SHP77 treated with DMSO at 0.1 percent for 48 hours (cell line): Measurements from ENCODE around the gene SH3BP5.

Source experiments
- DNase-seq: peaks from one replicate; lab custom pipeline; 2025; lab: John Stamatoyannopoulos, UW

Gene SH3BP5

DNA sequence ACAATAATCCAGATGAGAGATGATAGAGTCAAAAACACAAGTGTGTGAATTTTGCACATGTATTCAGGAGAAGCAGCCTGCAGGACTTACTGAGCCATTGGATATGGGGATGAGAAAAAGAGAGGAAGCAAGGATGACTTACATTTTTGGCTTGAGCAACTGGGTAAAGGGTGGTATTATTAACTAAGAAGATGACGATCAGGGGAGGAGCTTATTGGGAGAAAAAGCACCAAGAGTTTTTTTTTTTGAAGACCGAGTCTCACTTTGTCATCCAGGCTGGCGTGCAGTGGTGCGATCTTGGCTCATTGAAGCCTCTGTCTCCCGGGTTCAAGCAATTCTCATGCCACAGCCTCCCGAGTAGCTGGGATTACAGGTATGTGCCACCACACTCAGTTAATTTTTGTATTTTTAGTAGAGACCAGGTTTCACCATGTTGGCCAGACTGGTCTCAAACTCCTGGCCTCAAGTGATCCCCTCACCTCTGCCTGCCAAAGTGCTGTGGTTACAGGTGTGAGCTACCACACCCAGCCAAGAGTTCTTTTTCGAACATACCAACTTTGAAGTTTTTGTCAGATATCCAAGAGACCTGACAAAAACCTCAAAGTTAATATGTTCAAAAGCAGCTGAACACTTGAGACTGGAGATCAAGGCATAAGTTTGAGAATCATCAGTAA lies 14.8 kb upstream of the SH3BP5 start:
- DNase-seq: no peak

DNA sequence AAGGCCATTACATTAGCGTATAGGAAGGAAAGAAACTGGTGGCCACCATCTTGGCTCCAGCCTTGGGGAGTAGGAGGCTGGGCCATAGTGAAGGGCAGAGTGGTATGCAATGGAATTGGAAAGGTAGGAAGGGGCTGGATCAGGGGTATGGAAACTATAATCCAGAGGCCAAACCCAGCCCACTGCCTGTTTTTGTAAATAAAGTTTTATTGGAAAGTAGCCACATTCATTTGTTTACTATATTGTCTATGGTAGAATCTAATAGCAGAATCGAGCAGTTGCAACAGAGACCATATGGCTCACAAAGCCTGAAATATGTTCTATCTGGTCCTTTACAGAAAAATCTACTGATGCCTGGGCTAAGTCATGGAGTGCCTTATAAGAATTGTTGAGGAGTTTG lies 14.1 kb upstream of the SH3BP5 start:
- no peak for DNase-seq

DNA sequence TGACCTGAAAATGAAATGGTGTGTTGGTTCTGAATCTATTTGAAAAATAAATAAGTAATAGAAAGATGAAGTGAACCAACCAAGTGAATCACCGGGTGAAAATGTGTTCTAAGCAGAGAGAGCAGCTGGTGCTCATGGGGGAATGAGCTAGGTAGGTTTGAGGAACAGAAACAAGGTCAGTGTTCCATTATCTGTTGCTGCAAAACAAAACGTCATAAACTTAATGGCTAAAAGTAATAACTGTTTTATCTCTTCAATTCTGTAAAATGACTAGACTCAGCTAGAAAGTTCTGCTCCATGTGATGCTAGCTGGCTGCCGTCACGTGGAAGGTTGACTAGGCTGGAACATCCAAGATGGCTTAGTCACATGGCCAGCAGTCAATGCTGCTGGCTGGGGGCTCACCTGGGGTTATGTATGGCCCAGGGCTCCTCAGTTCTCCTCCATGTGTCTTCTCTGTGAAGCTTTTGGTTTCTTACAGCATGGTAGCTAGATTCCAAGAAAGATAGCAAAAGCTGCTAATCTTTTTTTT lies 13.3 kb upstream of the SH3BP5 start:
- DNase-seq: no peak

DNA sequence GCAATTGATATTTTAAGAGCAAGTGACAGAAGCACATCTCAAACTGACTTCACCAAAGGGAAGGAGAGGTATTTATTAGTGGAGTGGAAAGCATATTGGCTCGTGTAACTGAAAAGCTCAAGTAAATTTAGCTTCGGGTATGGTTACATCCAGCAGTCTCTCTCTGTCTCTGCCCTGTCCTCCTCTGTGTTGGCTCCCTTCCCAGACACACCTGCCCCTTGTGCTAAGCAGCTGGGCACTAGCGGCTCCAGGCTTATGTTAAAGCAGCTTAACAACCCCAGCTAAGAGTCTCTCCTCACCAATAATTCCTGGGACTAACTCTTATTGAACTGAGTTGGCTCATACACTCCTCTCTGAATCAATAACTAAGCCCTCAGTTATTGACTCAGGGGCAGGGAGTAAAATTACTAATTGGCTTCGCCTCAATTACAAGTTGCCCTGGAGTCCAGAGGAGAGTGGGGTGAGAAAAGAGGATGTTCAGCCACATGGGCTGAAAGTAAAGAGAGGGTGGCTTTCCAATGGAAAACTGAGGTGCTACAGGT lies 12.8 kb upstream of the SH3BP5 start:
- DNase-seq: peak; percentile 89

DNA sequence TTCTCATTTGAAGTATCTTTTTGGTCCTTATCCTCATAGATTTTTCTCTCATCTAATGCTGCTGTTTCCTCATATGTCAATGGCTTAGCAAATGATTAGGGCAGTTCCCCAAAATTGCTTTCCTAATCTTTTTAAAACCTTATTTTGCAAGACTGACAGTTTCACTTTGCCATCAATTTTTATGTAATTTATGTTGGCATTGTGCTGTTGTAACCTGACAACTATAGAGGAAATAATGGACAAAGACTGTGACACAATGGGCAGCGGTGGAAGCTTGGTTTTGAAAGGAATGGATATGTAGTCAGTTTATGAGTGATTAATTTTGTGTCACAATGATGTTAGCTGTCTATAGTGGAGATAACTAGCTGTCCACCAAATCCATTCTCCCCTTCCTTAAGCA lies 10.6 kb upstream of the SH3BP5 start:
- DNase-seq: no peak

DNA sequence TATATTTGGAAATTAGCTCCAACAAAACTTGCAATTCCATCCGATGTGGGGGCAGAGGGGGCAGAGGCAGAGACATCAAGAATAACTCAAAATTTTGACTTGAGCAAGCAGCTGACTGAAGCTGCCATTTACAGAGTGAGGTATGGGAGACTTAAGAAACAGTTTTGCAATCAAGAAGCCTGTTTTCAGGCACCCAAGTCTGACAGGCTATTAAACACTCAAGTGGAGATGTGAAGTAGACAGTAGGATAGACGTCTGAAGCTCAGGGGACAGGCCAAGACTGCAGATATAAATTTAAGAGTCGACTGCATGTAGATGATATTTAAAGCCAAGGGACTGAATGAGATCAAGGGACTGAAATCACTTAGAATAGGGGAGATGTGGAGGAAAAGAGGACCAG lies 9.9 kb upstream of the SH3BP5 start:
- DNase-seq: no peak

DNA sequence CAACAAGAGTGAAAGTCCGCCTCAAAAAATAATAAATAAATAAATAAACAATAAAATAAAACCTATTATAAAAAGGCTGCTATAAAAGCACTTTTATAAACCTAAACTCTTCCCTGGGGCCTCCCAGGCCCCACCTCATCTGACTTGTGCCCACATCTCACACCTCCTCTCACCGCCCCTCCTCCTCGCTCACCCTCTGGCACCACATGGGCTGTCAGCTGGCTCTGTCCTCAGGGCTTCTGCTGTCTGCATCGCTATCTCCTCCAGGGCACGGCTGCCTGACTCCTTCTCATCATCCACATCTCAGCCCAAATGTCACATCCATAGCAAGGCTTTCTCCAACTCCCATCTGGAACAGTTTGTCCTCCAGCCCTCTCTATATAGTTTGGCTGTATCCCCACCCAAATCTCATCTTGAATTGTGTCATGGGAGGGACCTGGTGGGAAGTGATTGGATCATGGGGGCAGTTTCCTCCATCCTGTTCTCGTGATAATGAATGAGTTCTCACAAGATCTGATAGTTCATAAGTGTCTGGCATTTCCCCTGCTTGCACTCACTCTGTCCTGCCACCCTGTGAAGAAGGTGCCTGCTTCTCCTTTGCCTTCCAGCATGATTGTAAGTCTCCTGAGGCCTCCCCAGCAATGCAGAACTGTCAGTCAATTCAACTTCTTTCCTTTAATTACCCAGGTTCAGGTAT lies 8.8 kb upstream of the SH3BP5 start:
- DNase-seq: no peak

DNA sequence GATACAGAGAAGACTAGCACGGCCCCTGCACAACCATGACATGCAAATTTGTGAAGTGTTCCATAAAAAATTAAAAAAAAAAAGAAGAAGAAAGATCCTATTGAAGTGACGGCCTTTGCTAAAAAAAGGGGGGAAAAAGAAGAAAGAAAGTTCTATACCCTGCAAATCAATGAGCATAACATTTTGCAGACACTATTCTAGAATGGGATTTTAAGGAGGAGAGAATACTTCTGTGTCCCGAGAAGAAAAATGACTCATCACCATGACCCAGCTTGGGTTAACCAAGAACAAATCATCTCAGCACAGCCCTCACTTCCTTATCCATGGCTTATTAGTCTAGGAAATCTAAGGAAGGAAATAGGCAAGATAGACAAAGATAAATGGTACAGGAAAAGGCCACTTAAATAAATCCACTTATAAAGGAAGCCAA lies 7.4 kb upstream of the SH3BP5 start:
- no peak for DNase-seq

DNA sequence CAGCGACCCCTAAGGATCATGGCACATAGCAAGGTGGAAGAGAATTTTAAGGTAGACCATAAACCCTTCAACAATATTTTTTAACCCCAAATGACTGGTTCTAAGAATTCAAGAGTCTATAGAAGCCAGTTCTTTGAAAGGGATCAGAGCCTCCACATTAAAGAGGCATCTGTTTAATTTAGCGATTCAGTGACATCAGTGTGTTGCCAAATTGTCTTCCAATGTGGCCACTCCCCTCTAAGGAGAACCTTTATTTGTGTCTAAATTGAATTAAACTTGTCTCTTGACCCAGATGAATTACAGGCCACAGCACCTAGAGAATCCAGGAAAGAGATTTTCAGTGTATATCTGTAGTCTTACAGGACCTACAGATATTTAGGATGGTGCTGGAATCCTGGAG lies 6.6 kb upstream of the SH3BP5 start:
- DNase-seq: no peak

DNA sequence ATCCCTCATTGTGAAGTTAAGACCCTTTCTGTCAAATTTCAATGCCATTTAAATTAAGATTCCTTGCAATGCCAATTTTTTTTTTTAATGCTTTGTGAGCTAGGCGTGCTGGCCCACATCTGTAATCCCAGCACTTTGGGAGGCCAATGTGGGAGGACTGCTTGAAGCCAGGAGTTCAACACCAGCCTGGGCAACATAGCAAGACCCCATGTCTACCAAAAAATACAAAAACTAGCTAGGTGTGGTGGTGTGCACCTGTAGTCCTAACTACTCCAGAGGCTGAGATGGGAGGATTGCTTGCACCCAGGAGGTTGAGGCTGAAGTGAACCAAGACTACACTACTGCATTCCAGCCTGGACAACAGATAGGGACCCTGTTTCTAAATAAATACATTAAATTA lies 5.6 kb upstream of the SH3BP5 start:
- no peak for DNase-seq

DNA sequence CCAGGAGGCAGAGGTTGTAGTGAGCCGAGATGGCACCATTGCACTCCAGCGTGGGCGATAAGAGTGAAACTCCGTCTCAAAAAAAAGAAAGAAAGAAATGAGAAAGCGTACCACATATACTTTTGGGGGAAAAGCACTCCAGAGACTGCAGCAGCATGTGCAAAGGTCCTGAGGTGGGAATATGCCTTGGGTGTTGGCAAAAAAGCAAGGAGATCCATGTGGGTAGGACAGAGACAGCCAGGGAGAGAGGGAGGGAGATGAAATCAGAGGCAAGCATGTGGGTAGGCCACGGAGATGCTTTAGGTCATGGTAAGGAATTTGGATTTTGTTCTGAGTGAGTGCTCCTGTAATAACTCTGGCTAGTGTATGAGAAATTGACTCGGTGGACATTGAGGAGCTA lies 3.7 kb upstream of the SH3BP5 start:
- no peak for DNase-seq

DNA sequence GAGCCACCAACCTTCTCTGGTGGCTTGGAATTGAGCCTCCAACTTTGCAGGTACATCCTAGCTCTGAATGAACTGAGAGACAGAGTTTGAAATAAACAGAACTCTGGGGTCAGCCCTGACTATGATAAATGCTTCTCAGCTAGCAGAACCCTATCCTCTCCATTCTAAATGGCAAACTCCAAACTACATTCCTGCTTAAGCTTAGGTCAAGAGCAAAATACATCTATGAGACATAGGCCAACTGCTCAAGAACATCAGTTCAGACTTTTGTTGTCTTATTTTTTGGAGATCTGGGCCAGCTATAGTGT lies 1.5 kb upstream of the SH3BP5 start:
- no peak for DNase-seq

DNA sequence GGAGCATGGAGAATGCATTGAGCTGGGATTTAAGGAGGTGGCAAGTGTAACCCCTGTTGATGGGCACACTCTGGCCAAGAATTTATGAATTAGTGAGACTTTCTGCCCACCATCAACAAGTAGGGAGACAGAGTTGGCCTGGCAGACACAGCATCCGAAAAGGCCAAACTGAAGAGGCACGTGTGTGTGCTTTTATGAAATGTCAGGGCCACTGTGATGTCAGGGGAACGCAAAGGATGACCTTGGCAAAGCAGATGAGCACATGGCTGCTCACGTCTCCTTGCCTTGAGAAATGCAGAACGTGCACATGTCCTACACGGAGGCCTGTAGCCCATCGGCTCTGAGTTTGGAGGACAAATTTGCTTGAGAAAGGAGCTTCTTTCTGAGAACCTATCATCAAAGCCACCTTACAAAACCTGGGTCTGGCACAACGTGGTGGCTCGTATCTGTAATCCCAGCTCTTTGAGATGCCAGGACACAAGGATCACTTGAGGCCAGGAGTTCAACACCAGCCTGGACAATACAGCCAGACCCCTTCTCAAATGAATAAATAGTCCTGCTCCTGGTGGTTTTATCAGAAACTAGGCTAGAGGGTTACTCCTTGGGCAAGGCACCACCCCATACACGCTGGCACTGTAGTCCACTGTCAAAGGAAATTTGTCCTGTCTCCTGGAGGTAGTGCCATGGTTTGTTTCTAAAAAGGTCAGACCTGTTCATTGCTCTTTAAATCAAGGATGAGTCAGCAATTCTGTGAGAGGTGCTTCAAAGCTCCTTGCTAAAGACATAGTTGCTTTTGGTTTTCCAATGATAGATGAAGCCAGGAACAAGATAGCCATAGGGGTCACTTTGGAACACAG lies 941 bp upstream of the SH3BP5 start:
- DNase-seq: no peak

DNA sequence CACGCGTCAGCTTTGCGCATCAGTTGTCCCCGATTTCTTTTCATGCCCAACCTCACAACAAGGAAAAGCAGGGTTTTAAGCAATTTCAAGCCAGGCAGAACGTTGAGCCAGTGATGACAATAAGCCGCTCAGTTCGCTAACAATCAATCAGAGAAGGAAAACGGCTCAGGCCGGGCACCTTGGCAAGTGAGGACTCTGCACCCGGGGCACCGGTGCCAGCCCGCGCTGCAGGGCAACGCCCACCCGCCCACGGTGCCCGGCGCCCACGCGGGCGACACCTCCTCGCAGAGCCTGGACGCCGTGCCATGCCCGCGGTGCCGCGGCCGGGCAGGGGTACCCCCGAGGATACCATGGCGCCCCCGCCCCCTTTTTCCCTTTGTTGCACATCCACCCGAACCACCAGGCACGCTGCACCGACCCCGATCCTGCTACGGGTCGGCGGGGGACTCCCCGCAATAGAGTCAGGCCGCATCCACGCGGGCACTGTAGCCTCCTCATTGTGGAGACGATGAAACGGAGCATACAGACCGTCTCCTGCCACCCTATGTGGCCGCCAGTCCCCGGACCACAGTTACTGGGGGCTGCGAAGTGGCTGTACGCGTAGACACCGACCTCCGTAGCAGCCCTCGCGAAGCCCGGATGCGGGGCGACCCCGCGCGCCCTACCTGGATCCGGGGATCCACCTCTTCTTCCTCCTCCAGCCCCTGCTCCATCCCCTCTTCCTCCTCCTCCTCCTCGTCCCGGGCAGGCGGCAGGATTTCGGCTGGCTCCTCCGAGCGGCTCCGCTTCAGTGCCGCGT lies 581 bp downstream of the SH3BP5 start:
- no peak for DNase-seq

DNA sequence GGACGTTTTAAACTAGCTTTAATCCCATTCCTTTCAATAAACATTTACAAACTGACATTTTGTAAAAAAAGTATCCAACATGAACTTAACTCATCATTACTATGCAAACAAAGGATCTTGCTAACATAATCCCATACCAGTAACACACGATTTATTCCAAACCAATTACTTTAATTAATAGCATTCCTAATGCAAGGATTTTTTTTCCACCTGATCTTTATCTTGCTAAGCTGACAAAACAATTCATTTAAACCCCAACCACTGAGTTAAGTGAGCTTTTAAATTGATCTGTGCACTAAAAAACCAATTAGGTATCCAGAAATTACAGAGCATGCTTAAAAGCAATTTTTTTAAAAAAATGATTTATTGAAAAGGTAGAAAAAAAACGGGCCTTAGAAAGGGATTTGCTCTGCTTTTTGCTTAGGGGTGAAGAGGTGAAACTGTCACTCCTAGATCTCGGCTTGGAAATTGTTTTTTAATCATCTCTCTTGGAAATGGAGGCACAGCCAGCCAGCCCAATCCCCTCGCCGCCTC lies 1.2 kb downstream of the SH3BP5 start:
- no peak for DNase-seq

DNA sequence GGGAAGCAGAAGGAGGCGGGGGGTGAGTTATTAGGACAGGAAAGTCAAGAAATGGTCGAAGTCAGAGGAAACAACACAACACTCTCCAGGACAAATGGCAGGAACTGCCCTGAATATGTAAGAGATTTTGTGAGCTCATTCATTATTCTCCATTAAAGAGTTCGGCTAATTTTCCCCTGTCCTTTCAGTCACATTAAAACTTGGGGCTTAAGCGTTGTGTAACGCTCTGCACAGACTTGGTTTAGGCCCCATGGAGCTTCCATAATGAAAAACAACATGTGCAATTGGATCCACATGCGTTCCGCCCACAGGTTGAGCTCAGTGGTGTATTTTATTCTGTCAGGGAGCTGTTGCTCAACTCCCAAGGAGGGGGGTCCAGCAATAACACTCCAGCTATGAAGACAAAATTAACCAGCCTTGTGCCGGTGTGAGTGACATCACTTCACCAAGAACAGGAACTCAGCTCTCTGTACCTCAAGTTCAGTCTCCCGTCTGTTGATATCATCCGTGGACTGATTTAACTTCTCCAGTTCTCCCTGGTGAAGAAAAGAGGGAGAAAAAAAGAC lies 2.3 kb downstream of the SH3BP5 start:
- no peak for DNase-seq

DNA sequence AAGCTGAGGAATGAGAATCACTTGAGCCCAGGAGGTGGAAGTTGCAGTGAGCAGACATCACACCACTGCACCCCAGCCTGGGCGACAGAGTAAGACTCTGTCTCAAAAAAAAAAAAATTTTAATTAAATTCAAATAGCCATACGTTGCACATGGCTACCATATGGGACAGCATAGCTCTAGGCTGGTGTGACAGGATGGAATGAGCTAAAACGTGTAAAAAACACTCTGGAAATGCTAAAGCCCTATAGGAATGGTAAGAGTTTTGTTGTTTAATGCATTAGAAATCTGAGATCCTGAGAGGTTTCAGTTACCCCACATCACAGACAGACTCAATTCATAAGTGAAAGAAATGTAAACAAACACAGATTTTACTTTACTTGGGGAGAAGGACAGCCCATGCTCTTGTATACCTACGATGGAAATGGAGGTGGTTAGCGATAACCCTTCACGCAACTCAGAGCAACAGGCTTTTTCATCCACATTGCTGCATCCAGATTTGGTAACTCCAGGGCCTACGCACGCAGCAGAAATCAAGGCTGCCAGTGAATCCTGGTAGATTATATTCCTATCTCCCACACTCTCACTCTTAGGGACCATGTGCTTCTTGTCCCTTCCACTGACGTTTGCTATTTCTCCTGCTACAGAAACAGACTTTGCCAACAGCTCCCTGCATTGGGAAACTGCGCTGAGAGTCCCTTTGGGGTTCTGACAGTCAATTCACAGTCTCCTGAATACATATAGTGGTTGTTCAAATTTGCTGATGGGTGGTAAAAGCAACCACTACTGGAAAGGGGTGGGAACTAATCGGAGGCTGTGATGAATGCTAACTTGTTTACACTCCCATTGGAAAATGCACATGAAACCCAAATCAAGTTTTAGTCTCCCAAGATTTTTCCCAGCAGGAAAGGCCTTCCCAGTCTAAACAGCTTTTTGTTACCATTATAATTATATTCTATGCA lies 3.1 kb downstream of the SH3BP5 start:
- DNase-seq: no peak

DNA sequence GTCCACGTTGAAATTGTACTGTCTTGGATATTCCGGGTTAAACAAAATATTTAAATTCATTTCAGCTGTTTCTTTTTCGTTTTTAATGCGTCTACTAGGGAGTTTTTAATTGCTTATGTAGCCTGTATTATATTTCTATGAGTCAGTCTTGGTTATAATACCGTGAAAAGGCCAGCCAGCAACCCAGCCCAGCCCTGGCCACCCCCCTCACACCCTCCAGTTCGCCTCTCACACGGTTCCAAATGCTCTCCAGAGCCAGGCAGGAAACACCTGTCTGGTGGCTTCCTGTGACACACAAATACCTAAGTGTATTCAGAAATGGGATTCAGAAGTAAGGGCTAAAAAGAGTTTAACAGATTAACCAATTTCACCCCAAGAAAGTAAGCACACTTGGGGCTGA lies 4.4 kb downstream of the SH3BP5 start:
- DNase-seq: peak; percentile 23

DNA sequence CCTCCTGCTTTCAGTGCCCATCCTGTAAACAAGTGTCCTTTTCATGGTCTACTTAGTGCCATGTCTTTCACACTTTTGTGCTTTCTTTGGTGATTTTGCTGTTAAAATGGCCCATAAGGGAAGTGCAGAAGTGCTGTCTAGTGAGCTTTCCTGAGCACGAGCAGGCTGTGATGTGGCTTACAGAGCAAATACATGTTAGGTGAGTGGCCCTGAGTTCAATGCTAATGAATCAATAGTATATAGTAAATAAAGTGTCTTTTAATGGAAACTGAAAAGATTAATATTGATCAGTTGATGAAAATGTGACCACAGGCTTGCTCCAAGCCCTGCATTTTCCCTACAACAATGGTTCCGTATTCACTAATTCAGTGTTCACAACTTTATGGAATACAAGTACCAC lies 5.7 kb downstream of the SH3BP5 start:
- no peak for DNase-seq

DNA sequence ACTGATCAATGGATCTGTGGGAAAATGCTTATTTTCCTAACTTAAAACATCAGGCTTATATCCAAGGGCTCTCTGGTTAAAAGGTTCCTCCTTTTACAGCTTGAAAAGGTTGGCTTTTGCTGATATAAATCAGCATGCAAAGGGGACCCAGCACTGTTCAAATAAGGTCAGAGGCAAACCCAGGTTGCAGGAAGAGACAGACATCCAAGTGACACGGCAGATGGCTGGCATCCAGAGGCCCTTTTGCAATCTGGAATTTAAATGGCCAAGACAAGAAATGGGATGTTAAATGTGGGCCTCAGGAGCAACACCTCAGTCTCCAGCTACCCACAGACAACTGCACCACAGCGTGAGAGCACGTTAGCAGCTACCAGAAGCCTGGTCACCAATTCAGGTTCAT lies 6.3 kb downstream of the SH3BP5 start:
- DNase-seq: no peak
